SH-SY5Y (cell line): ENCODE data around the gene FBXO34.

Source experiments
- GATA2 ChIP-seq: IDR thresholded peaks from 2 replicates; pipeline ENCODE4 v1.6.1; 2011; ENCODE audit warnings: mild to moderate bottlenecking, low read depth, low read length
- GATA3 ChIP-seq: IDR thresholded peaks from 2 replicates; pipeline ENCODE4 v1.6.1; 2011; ENCODE audit warnings: low read depth, mild to moderate bottlenecking, low read length, moderate library complexity

DNA sequence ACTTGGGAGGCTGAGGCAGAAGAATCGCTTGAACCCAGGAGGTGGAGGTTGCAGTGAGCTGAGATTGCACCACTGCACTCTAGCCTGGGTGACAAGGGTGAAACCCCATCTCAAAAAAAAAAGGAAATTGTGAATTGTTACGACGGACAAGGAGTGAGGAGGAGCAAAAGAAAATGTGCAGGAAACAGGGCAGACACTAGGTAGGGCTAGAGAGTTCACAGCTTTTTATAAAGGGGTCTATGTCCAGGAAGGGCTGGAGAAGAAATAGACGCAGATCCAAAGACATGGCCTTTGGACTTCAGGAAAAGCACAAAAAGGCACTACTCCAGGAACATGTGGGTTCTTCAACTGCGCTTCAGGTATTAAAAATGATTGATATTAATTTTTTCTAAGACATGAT, 106.0 kb downstream of the FBXO34 start:
- no peak for TF ChIP-seq GATA3
- no peak for TF ChIP-seq GATA2
